ENCODE measurements around the gene LHFPL4.

GRCh38 chr3:9514956-9515355, 38.7 kb downstream of the LHFPL4 start:
- TF ChIP-seq CTCF (conservative IDR thresholded peaks at IDR 0.05), result no peak
- TF ChIP-seq EZH2 (IDR thresholded peaks at IDR 0.05; ENCODE audit: low read depth), result no peak

Measured in PC-9 (cell line).